ENCODE data around the gene ZFP36L2. TPM values are rescaled to one million over a fixed set of nuclear protein-coding genes. Genes with fewer than 3 reads are reported as not detected.

Gene ZFP36L2
- total and polyA plus RNA-seq, 10 of the 15 experiments (the other 5 are each of a cell fraction or from before 2014, with no cell fraction given) = 4.3 to 64.9 (median 19.5) TPM

DNA sequence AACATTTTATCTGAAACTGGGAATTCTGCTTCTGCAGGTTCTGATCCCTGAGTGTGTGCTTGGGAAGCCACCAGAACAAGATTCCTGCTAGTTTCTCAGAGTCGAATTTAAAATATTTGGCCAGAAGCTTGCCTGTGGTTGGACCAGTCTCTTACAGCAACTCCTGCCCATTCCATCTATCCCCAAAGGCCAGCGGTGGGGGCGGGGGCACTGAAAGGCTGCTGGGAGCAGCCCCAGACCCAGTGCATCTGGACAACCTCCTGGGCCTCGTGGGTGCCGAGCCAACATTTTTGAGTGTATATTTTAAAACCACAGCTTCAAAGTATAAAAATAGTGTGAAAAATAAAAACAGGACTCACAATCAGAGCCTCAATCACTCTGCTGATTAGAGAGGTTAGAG is 38.6 kb upstream of the ZFP36L2 start:
- H3K27ac ChIP-seq (ENCODE audit: control insufficient read depth, insufficient read depth) = no peak overlapping the region
- no peak overlapping the region for H3K4me2 ChIP-seq (ENCODE audit: control insufficient read depth, insufficient read depth)
- no peak overlapping the region for H2AFZ ChIP-seq (ENCODE audit: control insufficient read depth, low read depth, low read length)
- H3K27me3 ChIP-seq (replicated peaks in 1 of 2; ENCODE audit: control insufficient read depth in 2 of 2, insufficient read depth in 2 of 2, low read length in 1 of 2) = no peaks in the 10 kb centered on the region
- no peaks in the 10 kb centered on the region for H3K9me3 ChIP-seq (replicated peaks; ENCODE audit: control insufficient read depth, insufficient read depth, low read length)
- H3K4me3 ChIP-seq = no peak overlapping the region
- TF ChIP-seq, protein P1, sequence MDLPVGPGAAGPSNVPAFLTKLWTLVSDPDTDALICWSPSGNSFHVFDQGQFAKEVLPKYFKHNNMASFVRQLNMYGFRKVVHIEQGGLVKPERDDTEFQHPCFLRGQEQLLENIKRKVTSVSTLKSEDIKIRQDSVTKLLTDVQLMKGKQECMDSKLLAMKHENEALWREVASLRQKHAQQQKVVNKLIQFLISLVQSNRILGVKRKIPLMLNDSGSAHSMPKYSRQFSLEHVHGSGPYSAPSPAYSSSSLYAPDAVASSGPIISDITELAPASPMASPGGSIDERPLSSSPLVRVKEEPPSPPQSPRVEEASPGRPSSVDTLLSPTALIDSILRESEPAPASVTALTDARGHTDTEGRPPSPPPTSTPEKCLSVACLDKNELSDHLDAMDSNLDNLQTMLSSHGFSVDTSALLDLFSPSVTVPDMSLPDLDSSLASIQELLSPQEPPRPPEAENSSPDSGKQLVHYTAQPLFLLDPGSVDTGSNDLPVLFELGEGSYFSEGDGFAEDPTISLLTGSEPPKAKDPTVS (IDR thresholded peaks at IDR 0.05; ENCODE audit: low read depth, low read length) = no peak
- no peak for TF ChIP-seq FOXM1 (IDR thresholded peaks at IDR 0.05; ENCODE audit: low read depth, low read length)
- no peak for TF ChIP-seq SMARCA5 (IDR thresholded peaks at IDR 0.05)
- TF ChIP-seq, protein P2, sequence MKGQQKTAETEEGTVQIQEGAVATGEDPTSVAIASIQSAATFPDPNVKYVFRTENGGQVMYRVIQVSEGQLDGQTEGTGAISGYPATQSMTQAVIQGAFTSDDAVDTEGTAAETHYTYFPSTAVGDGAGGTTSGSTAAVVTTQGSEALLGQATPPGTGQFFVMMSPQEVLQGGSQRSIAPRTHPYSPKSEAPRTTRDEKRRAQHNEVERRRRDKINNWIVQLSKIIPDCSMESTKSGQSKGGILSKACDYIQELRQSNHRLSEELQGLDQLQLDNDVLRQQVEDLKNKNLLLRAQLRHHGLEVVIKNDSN (IDR thresholded peaks at IDR 0.05; ENCODE audit: borderline replicate concordance, extremely low read length, insufficient read depth, low read depth, low read length) = no peak
- intact Hi-C loops (cut with micrococcal nuclease; ENCODE audit: unreplicated experiment) (no loop called here), in situ Hi-C loops (cut with MboI) (no loop called here)
- BruUV-seq (replicated peaks) = no TSS peak
- H4K20me1 ChIP-seq (ENCODE audit: control insufficient read depth, insufficient read depth) = no peaks in the 10 kb centered on the region
- WGBS (ENCODE audit: insufficient coverage, insufficient replicate concordance, low lambda C conversion rate, missing lambda C conversion rate) = 94% methylated on average over 5 of the region's 5 CpGs
- ChIA-PET POLR2A (no interaction called here), RAD21 (ENCODE audit: unreplicated experiment) (interaction anchor here (1.1 to 1.4 kb wide), 2 partner anchors 139 to 220 kb away, joined by 3 to 4 read pairs; no protein-coding TSS in a partner anchor), SMC1A (ENCODE audit: uncharacterized antibody, unreplicated experiment) (interaction anchor here (1.1 to 1.3 kb wide), 3 partner anchors 12 to 405 kb away, joined by 3 read pairs; no protein-coding TSS in a partner anchor), CTCF (interaction anchor here (0.7 to 2.6 kb wide), 2 partner anchors 24 to 36 kb away, joined by 3 to 7 read pairs; no protein-coding TSS in a partner anchor)
- FAIRE-seq (no peak), DNase-seq (ENCODE audit: low read depth, low spot score) (no peak), ATAC-seq (no peak)
- H3K9ac ChIP-seq (ENCODE audit: control insufficient read depth, insufficient read depth, low read length) = no peak overlapping the region
- no peaks in the 10 kb centered on the region for H3K4me1 ChIP-seq (ENCODE audit: control insufficient read depth, insufficient read depth, low read length)
- H3K36me3 ChIP-seq (ENCODE audit: control insufficient read depth in 2 of 2, insufficient read depth in 2 of 2, low read length in 1 of 2) = peaks cover 0 to 1% of the 10 kb centered on the region in 2 experiments; a peak in 2 of 4 replicates
- no peaks in the 10 kb centered on the region for H3K79me2 ChIP-seq (ENCODE audit: control insufficient read depth, insufficient read depth, low read length)
